ENCODE results near the gene IER3. TPM values are rescaled to one million over a fixed set of nuclear protein-coding genes. Genes with fewer than 3 reads are reported as not detected.
A peak's percentile ranks its signal among the peaks of the same experiment; 100 is the strongest.

IER3 gene
- total and polyA plus RNA-seq, 2 of the 8 experiments (the other 6 are each of a cell fraction or from before 2014, with no cell fraction given), result 11.9 to 26.5 TPM

- Histone ChIP-seq H3K4ac (replicated peaks; ENCODE audit: insufficient read length, low read depth, low read length) (no peak overlapping the region), H3K4me3 (ENCODE audit: extremely low read depth in 1 of 4, insufficient read depth in 2 of 4, low read depth in 3 of 4, low read length in 4 of 4) (no peak overlapping the region), H4K8ac (ENCODE audit: extremely low read depth, insufficient read depth, low read length) (no peak overlapping the region; the same call in 1 of the 2 replicates), H2AK5ac (ENCODE audit: low read depth, low read length) (peak overlapping the region; percentile 75; the same call in 1 of the 2 replicates), H2BK12ac (ENCODE audit: low read depth, low read length) (peak overlapping the region; percentile 97), H3K27ac (ENCODE audit: low read depth, low read length) (no peak overlapping the region), H3K79me1 (ENCODE audit: low read depth, low read length) (no peaks in the 10 kb centered on the region), H3K23me2 (ENCODE audit: low read depth, low read length) (no peaks in the 10 kb centered on the region), H4K20me1 (replicated peaks in 1 of 2; ENCODE audit: control insufficient read depth in 1 of 2, insufficient read depth in 2 of 2, low read length in 2 of 2) (no peaks in the 10 kb centered on the region), H3K18ac (ENCODE audit: extremely low read depth, low read length) (peak overlapping the region; percentile 85; the same call in 1 of the 2 replicates), H3K27me3 (replicated peaks in 1 of 4; ENCODE audit: control insufficient read depth in 3 of 4, extremely low read depth in 1 of 4, insufficient read depth in 3 of 4, low read length in 3 of 4) (no peaks in the 10 kb centered on the region), H2BK15ac (ENCODE audit: low read length) (peak overlapping the region; percentile 48; the same call in 1 of the 2 replicates), H2BK20ac (ENCODE audit: low read length) (peak overlapping the region; percentile 93), H3K79me2 (ENCODE audit: control insufficient read depth in 1 of 2, insufficient read depth in 2 of 2, low read length in 2 of 2) (no peaks in the 10 kb centered on the region), H3K9me3 (ENCODE audit: insufficient read depth in 2 of 2, low read depth in 1 of 2, low read length in 1 of 2) (no peaks in the 10 kb centered on the region), H3K9ac (replicated peaks in 1 of 4; ENCODE audit: extremely low read depth in 1 of 4, low read depth in 3 of 4, low read length in 3 of 4) (no peak overlapping the region; a peak in 1 of 7 replicates), H4K91ac (replicated peaks; ENCODE audit: insufficient read length, low read length) (peak overlapping the region; percentile 72), H3K4me2 (ENCODE audit: insufficient read depth in 1 of 2, low read depth in 2 of 2, low read length in 2 of 2) (no peak overlapping the region), H3K56ac (replicated peaks; ENCODE audit: insufficient read length, low read depth, low read length) (no peak overlapping the region), H2BK120ac (replicated peaks; ENCODE audit: low read depth, low read length) (peak overlapping the region; percentile 77), H3K36me3 (ENCODE audit: control insufficient read depth in 2 of 4, insufficient read depth in 4 of 4, low read length in 3 of 4) (no peaks in the 10 kb centered on the region), H3K23ac (ENCODE audit: insufficient read length) (no peak overlapping the region), H3K14ac (ENCODE audit: insufficient read length) (no peak overlapping the region), H3K4me1 (replicated peaks in 1 of 4; ENCODE audit: control insufficient read depth in 3 of 4, insufficient read depth in 4 of 4, low read length in 3 of 4) (peaks cover 4 to 12% (median 8%) of the 10 kb centered on the region in 4 experiments), H2AFZ (ENCODE audit: low read length) (peak overlapping the region; percentile 82), H2BK5ac (ENCODE audit: low read depth, low read length) (peak overlapping the region; percentile 72; the same call in 1 of the 2 replicates), H4K5ac (ENCODE audit: insufficient read length, low read depth, low read length) (peak overlapping the region; percentile 10)
- POLR2A ChIA-PET (ENCODE audit: partially characterized antibody), result interaction anchor here (0.6 to 1.4 kb wide), 9 partner anchors 12 to 116 kb away, joined by 3 to 6 read pairs (median 3); partner anchors contain the start of genes FLOT1 and IER3
- DNase-seq (ENCODE audit: low read depth in 1 of 2, low spot score in 2 of 2) (peak in 1 of 2 experiments; percentile 49), FAIRE-seq (no peak)
- CTCF ChIA-PET (ENCODE audit: partially characterized antibody), result interaction anchor here (0.6 to 1.4 kb wide), 5 partner anchors 21 to 275 kb away, joined by 3 to 5 read pairs (median 3); partner anchors contain the start of gene FLOT1
- WGBS, 2 experiments (ENCODE audit: extremely low coverage in 1 of 2, insufficient coverage in 1 of 2, insufficient read length in 1 of 2, insufficient replicate concordance in 2 of 2, low coverage in 1 of 2, low lambda C conversion rate in 2 of 2, missing lambda C conversion rate in 1 of 2), result 65% methylated on average over 16 of the region's 16 CpGs; no CpG with 5 or more reads in 1 of the 2 experiments
- TF ChIP-seq POLR2A (IDR thresholded peaks at IDR 0.05; ENCODE audit: control extremely low read depth in 1 of 2, low read depth in 2 of 2, low read length in 2 of 2) (peak in 1 of 2 experiments; percentile 33; a peak in 1 of 3 replicates), SIRT6 (IDR thresholded peaks at IDR 0.05; ENCODE audit: low read length) (no peak), POLR2AphosphoS5 (IDR thresholded peaks at IDR 0.05; ENCODE audit: low read depth, low read length) (peak; percentile 9; the same call in 1 of the 2 replicates), TAF1 (IDR thresholded peaks at IDR 0.05; ENCODE audit: low read depth, low read length) (0 out of 2 replicates have a peak, but pooled peaks have one; percentile 36), HDAC2 (IDR thresholded peaks at IDR 0.05; ENCODE audit: borderline replicate concordance in 1 of 2, low read depth in 2 of 2, low read length in 2 of 2) (no peak), SP1 (IDR thresholded peaks at IDR 0.05; ENCODE audit: low read depth, low read length) (0 out of 2 replicates have a peak, but pooled peaks have one; percentile 53), ASH2L (IDR thresholded peaks at IDR 0.05; ENCODE audit: low read length) (peak; percentile 17), TEAD4 (IDR thresholded peaks at IDR 0.05; ENCODE audit: low read depth, low read length) (0 out of 2 replicates have a peak, but pooled peaks have one; percentile 45), JUND (IDR thresholded peaks at IDR 0.05; ENCODE audit: low read length) (peak; percentile 90), JUN (IDR thresholded peaks at IDR 0.05; ENCODE audit: low read depth, low read length) (peak; percentile 55; the same call in 1 of the 2 replicates), CREB1 (IDR thresholded peaks at IDR 0.05) (peak; percentile 71)
- TF ChIP-seq, protein P1, sequence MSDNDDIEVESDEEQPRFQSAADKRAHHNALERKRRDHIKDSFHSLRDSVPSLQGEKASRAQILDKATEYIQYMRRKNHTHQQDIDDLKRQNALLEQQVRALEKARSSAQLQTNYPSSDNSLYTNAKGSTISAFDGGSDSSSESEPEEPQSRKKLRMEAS (IDR thresholded peaks at IDR 0.05), result 0 out of 2 replicates have a peak, but pooled peaks have one; percentile 22
These were observed 24.9 kb upstream of the IER3 start for GRCh38 chr6:30769088-30769852.
